GM10248 (cell line): ENCODE measurements around the gene RYR1.

ENCODE experiments used
- CTCF ChIA-PET: fragments of 300-600 bp; sonication (Branson Sonifier 250); formaldehyde crosslinking; extraction: SDS; loops from one replicate; lab custom pipeline; 2021; ENCODE audit warnings: antibody characterized with exemption; lab: Yijun Ruan, JAX
- POLR2A ChIA-PET: fragments of 350-650 bp; sonication (Branson Sonifier 250); formaldehyde crosslinking; extraction: SDS; loops from one replicate; lab custom pipeline; 2020; ENCODE audit warnings: antibody characterized with exemption; lab: Yijun Ruan, JAX
- DNase-seq: peaks from one replicate; pipeline ENCODE4 v3.0.0; 2012; ENCODE audit errors: extremely low spot score
- TF ChIP-seq, protein P1 (sequence below): IDR thresholded peaks from 2 replicates; pipeline ENCODE4 v1.5.1; 2012; ENCODE audit warnings: mild to moderate bottlenecking, low read depth; ENCODE audit errors: extremely low read depth, missing control alignments, control extremely low read depth

RYR1 gene

DNA sequence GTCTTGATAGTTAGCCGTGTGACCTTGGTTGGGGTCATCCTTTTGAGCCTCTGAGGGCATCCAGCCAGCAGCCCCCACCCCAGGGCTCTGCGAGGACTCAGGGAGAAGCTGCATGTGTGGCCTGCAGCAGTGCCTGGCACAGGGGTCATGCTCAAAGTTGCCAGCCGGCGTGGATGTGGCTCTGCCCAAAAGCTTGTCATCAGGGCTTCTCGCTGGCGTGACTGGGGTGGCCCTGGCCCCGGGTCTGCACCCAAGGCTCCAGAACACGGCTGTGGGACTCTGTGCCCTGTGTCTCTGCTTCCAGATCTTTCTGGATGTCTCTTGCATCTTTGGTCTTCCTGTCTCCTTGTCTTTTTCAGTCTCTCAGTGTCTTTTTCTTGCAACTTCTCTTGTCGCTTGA, 90.9 kb downstream of the RYR1 start:
- TF ChIP-seq, protein P1, sequence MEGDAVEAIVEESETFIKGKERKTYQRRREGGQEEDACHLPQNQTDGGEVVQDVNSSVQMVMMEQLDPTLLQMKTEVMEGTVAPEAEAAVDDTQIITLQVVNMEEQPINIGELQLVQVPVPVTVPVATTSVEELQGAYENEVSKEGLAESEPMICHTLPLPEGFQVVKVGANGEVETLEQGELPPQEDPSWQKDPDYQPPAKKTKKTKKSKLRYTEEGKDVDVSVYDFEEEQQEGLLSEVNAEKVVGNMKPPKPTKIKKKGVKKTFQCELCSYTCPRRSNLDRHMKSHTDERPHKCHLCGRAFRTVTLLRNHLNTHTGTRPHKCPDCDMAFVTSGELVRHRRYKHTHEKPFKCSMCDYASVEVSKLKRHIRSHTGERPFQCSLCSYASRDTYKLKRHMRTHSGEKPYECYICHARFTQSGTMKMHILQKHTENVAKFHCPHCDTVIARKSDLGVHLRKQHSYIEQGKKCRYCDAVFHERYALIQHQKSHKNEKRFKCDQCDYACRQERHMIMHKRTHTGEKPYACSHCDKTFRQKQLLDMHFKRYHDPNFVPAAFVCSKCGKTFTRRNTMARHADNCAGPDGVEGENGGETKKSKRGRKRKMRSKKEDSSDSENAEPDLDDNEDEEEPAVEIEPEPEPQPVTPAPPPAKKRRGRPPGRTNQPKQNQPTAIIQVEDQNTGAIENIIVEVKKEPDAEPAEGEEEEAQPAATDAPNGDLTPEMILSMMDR = no peak
- CTCF ChIA-PET = interaction anchor here (1.2 kb wide), 1 partner anchor 11 kb away, joined by 3 read pairs; no protein-coding TSS in a partner anchor
- POLR2A ChIA-PET = no interaction called here
- DNase-seq = no peak

DNA sequence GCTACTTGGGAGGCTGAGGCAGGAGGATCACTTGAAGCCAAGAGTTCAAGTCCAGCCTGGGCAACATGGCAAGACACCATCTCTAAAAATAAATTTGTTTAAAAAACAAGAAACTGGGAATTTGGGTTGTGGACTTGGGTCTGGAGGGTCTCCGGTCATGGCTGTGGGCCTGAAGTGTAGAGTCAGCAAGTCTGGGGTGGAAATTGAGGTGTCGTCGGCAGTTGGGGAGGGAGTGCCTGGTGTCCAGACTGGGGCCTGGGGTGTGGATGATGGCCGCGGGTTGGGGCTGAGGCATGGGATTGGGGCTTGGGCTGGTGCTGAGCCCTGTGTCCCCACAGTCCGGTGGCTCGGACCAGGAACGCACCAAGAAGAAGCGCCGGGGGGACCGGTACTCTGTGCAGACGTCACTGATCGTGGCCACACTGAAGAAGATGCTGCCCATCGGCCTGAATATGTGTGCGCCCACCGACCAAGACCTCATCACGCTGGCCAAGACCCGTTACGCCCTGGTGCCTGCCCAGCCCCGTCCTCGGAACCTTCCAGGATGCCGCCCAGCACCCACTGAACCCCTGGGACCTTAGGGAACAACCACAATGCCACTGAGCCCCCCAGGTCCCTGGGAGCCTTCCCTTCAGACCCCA, 91.6 kb downstream of the RYR1 start:
- no peak for DNase-seq
- ChIA-PET CTCF (no interaction called here), POLR2A (no interaction called here)
- TF ChIP-seq, protein P1 = no peak

DNA sequence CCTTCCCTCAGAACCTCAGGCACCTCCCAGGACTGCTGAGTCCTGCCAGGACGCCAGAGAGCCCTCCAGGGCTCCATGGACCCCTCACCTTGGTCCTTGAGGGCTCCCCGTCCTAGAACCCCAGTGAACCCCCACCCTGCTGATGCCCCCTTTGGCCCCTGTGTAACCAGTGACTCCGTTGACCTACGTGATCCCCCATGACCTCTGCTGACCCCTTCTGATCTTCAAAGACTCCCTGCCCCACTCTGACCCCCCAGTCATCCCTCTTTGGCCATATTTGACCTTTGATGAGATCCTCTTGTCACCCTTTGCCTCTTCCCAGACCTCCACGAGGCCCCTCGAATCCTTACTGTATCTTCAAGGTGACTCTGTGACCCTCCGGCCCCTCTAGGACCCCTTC, 92.9 kb downstream of the RYR1 start:
- no peak for DNase-seq
- CTCF ChIA-PET = no interaction called here
- TF ChIP-seq, protein P1 = no peak

DNA sequence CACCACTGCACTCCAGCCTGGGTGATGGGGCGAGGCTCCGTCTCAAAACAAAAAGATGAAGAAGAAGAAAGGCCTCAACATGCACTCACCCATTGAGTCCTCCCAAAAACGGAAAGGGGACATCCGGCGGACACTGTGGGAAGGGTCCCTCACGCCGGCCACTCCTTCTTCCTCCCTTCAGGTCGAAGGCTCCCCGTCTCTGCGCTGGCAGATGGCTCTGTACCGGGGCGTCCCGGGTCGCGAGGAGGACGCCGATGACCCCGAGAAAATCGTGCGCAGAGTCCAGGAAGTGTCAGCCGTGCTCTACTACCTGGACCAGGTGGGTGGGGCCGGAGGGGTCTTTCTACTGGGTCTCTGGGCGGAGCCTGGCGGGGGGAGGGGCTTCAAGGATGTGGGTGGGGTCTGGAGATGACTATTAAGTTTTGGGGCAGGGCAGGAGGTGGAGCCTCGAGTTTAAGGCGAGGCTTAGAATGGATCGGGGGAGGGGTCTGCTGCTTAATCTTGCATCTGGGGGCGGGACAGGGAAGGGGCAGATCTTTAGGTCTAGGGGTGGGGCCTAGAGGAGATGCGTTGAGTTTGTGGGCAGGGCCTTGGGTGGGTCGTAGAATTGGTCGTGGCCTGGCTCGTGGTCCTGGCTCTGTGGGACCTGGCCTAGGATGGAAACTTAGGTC, 94.1 kb downstream of the RYR1 start:
- DNase-seq = no peak
- POLR2A ChIA-PET = no interaction called here
- TF ChIP-seq, protein P1 = no peak
- CTCF ChIA-PET = interaction anchor here (1.5 kb wide), 1 partner anchor 12 kb away, joined by 5 read pairs; no protein-coding TSS in a partner anchor

More for the DNA sequence above, 92.9 kb downstream of the RYR1 start:
- POLR2A ChIA-PET = no interaction called here

DNA sequence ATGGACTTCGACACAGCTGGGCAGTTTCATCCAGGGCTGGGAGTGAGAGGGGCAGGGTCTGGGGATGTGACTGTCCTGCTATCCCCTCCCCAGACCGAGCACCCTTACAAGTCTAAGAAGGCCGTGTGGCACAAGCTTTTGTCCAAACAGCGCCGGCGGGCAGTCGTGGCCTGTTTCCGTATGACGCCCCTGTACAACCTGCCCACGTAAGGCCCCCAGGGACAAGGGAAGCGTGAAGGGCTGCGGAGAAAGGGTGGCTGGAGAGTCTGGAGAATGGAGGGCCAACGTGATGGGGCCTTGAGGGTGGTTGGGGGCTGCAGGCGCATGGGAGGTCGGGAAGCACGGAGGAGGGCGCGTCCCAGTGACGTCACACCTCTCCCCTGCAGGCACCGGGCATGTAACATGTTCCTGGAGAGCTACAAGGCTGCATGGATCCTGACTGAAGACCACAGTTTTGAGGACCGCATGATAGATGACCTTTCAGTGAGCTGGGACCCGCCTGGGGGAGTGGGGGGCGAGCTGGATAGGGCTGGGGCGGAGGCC, 94.8 kb downstream of the RYR1 start:
- ChIA-PET POLR2A (no interaction called here), CTCF (interaction anchor here (1.0 to 1.5 kb wide), 2 partner anchors 12 to 359 kb away, joined by 4 to 5 read pairs; no protein-coding TSS in a partner anchor)
- TF ChIP-seq, protein P1 = no peak
- DNase-seq = no peak

DNA sequence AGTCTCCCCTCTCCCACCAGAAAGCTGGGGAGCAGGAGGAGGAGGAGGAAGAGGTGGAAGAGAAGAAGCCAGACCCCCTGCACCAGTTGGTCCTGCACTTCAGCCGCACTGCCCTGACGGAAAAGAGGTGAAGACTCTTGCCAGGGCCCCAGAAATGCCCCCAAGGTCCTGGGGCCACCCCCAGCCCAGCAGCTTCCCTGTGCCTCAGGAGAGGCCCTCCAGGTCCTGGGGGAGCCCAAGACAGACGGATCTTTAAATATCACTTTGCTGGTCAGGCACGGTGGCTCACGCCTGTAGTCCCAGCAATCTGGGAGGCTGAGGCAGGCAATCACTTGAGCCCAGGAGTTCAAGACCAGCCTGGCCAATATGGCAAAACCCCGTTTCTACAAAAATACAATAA, 95.4 kb downstream of the RYR1 start:
- ChIA-PET POLR2A (no interaction called here), CTCF (interaction anchor here (1.0 to 1.5 kb wide), 2 partner anchors 13 to 358 kb away, joined by 4 to 5 read pairs; no protein-coding TSS in a partner anchor)
- no peak for DNase-seq
- TF ChIP-seq, protein P1 = no peak
